IPS DF 19.7 (cell line): ENCODE data around the gene AAK1.
"Not testable (repeated sequence)": the region's sequence is repeated elsewhere in the genome, so short reads cannot be mapped to it uniquely, and the experiment has no call there.

Experiments used
- DNase-seq: peaks from one replicate; pipeline ENCODE4 v3.0.0-alpha.2; 2013; ENCODE audit warnings: low read depth, low spot score

The AAK1 gene

GRCh38 chr2:69659941-69660483 is 16.5 kb upstream of the AAK1 start:
- no peak for DNase-seq

DNA sequence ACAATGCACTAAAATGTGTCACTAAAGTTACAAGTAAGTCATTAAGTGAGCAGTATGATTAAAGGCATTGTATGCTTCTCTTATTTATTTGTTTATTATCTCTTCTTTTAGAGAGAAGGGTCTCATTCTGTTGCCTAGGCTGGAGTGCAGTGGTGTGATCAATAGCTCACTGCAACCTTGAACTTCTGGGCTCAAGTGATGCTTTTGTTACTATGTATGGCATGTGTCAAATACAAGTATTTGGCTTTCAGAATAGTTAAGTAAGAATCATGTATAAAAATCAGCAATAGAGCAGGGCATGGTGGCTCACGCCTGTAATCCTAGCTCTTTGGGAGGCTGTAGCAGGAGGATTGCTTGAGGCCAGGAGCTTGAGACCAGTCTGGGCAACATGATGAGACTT is 15.8 kb upstream of the AAK1 start:
- DNase-seq = no peak

GRCh38 chr2:69652206-69652605 is 8.7 kb upstream of the AAK1 start:
- DNase-seq = no peak

- DNase-seq = not testable (repeated sequence)
These were observed 3.7 kb upstream of the AAK1 start for GRCh38 chr2:69647196-69647595.

DNA sequence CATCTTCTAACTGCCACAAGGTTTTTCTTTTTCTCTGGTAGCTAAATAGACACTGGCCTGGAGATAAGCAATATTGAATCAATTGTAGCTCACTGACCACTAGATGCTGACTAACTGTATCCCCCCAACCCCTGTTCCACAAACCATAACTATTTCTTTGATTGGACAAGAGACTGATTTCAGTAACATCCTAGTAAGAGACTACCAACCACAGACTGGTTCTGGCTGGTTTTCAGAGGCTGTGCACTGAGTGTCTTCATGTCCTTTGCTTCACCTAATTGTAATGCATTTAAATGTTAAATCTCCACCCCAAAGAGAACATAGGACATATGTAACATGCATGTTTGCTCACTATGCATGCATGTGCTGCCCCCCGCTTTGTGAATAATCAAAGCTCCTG is 3.2 kb upstream of the AAK1 start:
- no peak for DNase-seq

DNA sequence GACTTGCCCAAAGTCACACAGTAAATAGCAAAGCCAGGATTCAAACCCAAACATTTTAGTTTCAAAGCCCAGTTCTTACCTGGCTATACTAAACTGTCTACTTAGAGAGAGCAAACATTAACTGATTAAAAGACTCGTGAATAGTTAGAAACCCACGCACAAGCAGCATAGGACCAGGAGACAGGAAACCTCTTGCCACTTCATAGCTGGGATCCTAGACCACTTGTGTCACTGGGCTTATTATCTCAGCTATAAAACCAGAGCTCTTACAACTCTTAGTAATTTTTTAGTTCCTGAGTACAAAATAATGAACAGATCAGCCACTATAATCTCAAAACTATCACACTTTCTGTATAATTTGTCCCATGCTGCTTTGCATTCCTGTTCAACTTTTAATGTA is 2.4 kb upstream of the AAK1 start:
- DNase-seq = no peak

GRCh38 chr2:69645031-69645431 is 1.5 kb upstream of the AAK1 start:
- DNase-seq = no peak

DNA sequence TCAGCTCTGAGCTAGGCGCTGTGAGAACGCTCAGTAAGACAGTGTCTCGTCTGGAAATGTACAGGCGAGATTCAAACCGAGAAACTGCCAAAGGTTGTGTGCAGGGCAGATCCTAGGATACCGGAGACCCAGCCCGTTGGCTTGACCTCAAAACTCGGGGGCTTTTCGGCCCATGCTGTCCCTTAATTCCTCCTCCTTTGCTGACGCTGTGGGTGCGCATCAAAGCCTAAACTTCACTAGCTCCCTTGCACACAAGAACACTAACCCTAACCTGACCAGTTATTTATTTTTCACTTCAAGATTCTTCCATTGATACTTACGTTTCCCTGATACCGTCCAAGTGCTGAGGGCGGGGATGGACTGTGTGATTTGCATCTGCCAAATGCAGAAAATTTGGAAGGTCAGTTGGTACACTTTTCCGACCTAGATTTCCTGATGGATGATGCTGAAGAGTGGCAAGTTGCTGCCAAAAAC is 1.0 kb upstream of the AAK1 start:
- no peak for DNase-seq

- no peak for DNase-seq
These were observed 584 bp downstream of the AAK1 start for GRCh38 chr2:69642709-69643601.

- no peak for DNase-seq
These were observed 1.4 kb downstream of the AAK1 start for GRCh38 chr2:69641887-69642708.

DNA sequence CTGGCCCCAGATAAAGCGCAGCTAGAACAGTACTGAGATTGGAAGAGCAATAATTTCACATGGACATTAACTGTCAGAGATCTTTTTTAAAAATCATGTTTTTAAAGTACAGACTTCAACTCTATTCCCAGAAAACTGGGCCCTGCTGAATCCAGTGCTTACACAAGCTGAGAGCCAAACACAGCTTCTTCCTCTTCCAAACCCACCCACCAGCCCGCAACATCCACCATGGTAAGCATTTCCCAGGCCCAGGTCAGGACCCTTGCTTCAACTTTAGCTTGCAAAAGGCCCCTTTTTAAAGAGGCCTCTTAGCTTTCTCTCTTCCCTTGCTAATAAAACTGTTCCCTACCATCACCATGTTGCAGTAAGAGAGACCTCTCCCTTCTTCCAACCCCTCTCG is 2.1 kb downstream of the AAK1 start:
- no peak for DNase-seq

- no peak for DNase-seq
These were observed 4.3 kb downstream of the AAK1 start for GRCh38 chr2:69639266-69639665.

DNA sequence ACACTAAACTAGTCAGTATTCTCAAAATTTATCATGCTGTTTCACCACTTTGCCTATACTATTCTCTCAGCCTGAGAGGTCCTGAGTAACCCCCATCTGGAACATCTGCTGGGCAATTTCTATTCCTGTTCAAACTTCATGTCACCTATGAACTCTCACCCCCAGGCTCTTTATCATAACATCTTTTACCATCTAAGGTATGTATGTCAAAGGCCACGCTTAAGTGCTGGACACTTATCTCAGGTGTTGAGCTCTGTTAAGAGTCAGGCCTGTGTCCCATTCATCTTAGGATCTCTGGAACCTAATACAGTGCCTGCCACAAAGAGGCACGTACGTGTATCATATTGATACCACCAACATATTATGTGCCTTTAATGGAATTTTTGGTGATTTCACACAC is 4.9 kb downstream of the AAK1 start:
- no peak for DNase-seq

GRCh38 chr2:69637923-69638322 is 5.6 kb downstream of the AAK1 start:
- DNase-seq = no peak

- no peak for DNase-seq
These were observed 7.1 kb downstream of the AAK1 start for GRCh38 chr2:69636395-69636794.

GRCh38 chr2:69635432-69635831 is 8.1 kb downstream of the AAK1 start:
- no peak for DNase-seq

DNA sequence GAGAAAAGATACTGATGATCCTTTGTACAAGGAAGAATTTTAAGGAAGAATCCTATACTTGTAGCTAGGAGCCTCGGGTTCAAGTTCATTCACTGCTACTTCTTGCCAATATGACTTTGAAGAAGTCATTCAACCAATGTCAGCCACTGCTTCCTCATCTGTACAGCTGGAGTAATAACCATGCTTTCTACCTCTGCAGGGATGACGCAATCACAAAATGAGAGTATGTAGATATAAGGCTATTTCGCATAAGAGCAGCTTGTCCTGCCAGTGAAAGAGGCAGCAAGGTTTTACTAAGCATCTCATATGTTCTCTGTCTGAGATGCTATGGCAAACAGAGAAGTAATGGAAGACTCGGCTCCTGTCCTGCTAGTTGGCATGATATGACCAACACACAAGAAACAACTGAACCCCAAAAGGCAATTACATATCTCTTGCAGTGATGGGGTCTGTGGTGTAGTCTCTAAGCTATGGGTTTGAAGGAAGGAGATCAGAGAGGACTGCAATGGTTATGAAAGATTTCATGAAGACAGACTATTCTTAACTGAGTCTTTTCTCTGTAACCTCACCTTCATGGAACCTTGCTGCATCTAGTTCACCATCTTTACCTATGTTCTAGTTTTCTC is 9.2 kb downstream of the AAK1 start:
- no peak for DNase-seq

GRCh38 chr2:69631402-69631801 is 12.1 kb downstream of the AAK1 start:
- DNase-seq = no peak

DNA sequence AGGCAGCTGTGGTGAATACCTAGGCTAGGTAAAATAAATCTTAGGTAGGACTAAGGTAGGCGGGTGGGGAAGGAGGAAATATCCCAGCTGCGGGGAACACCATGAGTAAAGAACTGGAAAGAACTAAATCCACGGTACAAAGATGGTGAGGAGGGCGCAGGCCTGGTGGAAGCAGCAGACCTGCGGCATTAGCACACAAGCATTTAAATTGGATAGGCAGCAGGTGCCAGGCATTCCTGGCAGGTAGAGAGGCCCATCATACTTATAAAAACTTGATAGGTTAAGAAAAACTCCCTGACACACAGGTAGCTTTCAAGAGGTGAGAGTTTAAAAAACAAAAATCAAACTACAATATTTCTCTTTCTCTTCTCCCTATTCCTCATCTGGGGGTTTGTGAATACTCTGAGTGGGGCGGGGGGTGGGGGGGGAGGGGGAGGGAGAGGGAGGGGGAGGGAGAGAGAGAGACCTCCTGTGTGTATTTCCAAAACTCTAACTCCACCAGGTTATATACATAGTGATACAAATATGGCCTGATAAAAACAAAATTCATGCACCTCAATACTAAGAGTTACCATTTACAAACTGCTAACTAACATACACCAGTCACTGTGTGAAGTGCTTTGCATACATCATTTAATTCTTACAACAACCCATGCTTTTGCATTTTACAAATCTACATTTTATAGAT is 13.5 kb downstream of the AAK1 start:
- no peak for DNase-seq

DNA sequence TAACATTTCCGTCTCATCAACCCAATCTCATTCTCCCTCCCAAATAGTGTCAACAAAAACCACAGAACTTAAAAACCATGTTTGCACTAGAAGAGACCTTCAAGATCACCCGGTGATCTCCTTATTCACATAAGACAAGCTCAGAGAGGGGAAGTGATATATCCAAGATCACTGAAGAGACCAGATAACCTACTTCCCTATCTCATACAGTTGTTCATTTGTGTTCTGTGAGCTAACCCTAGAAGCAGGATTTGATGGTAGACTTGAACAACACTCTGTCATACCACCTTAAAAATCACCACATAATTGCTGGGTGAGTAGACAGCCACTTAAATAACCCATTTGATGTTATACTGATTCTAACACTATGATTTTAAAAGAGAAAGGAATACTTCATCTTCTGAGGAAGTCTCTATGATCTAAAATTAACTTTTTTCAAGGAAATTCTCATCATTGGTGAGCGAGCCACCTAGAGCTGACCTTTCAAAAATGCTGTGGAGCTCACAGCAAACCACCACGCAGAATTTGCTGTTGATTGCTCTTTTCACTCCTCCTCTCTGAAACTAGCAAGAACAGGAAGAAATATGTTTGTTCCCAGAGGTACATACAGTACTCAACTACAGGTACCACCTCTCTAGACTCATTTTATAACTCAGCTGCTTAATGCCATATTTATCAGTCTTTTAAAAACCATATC is 15.1 kb downstream of the AAK1 start:
- DNase-seq = no peak
